WERI-Rb-1 (cell line): ENCODE measurements around the gene LMOD1.
A peak's percentile ranks its signal among the peaks of the same experiment; 100 is the strongest.

Source experiments
- DNase-seq: peaks from one replicate; pipeline ENCODE4 v3.0.0-alpha.2; 2020
- H3K27ac ChIP-seq: fragments of 250-450 bp; sonication (Bioruptor Pico); 2 replicates; pipeline ENCODE4 v1.5.1; 2020; ENCODE audit warnings: mild to moderate bottlenecking, moderate library complexity
- H3K27me3 ChIP-seq: fragments of 250-450 bp; sonication (Bioruptor Pico); 2 replicates; pipeline ENCODE4 v1.5.1; 2021; ENCODE audit warnings: mild to moderate bottlenecking, low read depth, moderate library complexity; ENCODE audit not compliant: insufficient read depth, severe bottlenecking
- H3K36me3 ChIP-seq: fragments of 250-450 bp; sonication (Bioruptor Pico); 2 replicates; pipeline ENCODE4 v1.5.1; 2020; ENCODE audit warnings: mild to moderate bottlenecking, moderate library complexity
- H3K4me3 ChIP-seq: 2 replicates; pipeline ENCODE4 v1.5.1; 2011; ENCODE audit warnings: low read depth, mild to moderate bottlenecking, control low read depth, low read length
- H3K9me3 ChIP-seq: fragments of 250-450 bp; sonication (Bioruptor Pico); 2 replicates; pipeline ENCODE4 v1.5.1; 2021; ENCODE audit warnings: mild to moderate bottlenecking, moderate library complexity; ENCODE audit not compliant: severe bottlenecking
- CTCF ChIP-seq: IDR thresholded peaks from 2 replicates; pipeline ENCODE4 v1.5.1; 2011; ENCODE audit warnings: low read depth, mild to moderate bottlenecking, control low read depth, inconsistent platforms, low read length

The LMOD1 gene

DNA sequence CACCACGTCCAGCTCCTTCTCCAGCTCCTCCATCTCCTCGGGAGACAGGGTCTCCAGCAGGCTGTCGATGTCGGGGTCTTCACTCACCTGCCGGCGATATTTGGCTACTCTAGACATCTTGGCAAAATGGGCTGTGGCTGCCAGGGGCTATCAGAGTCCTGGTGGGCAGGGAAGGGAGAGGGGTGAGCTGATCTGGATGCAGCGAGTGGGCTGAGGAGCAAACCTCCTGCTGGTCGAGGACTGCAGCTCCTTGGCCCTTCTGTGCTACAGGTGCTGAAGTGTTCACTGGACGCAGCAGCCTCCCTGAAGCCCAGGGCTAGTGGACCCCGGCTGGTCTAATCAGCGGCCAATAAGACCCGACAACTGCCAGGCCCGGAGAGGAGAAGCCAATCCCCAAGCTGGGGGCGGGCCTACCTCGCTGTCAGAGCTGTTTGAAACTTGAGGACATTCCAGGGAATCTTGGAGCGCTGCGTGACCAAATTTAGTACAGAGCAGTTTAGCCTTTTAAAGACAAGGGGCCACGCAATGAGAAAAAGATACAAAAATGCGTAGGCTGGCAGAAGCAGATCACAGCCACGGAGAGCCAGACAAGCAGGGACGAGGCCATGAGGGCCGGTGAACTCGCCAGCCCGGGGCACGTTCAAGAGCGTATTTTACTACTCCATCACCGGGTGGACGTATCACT lies at the start of gene LMOD1:
Gene LMOD1 (minus strand): TSS at position 325 of the 685 bp plus-strand sequence. CDS start 208 bp downstream, at position 117.
- peak; percentile 49 for TF ChIP-seq CTCF
- Histone ChIP-seq H3K4me3 (peak within 1 kb of the TSS; percentile 71), H3K36me3 (no peaks in the 10 kb centered on the region), H3K27ac (peak within 1 kb of the TSS; percentile 7), H3K27me3 (no peaks in the 10 kb centered on the region), H3K9me3 (no peaks in the 10 kb centered on the region)
- DNase-seq: peak; percentile 99

DNA sequence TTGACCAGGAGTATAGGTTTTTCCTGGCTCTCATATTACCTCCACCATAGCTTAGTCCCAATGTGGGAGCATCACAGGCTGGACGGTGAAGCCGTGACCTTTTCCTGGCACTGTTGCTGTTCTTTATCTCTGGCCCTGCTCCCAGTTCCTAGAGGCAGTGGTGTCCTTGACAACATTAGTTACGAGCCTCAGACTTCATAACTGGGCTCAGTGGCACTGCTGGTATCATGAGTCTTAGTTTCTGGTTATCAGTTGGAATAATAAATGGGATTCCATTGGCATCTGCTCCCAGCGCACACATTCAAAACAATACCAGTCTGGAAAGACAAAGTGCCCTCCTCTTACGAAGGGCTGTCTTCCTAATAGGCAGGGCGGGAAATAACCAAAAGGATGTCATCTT lies 44.1 kb upstream of the LMOD1 start:
- no peaks in the 10 kb centered on the region for H3K27me3 ChIP-seq
- no peak for DNase-seq
- H3K36me3 ChIP-seq: peaks cover 78% of the 10 kb centered on the region
- no peaks in the 10 kb centered on the region for H3K9me3 ChIP-seq
- no peak overlapping the region for H3K27ac ChIP-seq
- TF ChIP-seq CTCF: no peak
- H3K4me3 ChIP-seq: no peak overlapping the region

DNA sequence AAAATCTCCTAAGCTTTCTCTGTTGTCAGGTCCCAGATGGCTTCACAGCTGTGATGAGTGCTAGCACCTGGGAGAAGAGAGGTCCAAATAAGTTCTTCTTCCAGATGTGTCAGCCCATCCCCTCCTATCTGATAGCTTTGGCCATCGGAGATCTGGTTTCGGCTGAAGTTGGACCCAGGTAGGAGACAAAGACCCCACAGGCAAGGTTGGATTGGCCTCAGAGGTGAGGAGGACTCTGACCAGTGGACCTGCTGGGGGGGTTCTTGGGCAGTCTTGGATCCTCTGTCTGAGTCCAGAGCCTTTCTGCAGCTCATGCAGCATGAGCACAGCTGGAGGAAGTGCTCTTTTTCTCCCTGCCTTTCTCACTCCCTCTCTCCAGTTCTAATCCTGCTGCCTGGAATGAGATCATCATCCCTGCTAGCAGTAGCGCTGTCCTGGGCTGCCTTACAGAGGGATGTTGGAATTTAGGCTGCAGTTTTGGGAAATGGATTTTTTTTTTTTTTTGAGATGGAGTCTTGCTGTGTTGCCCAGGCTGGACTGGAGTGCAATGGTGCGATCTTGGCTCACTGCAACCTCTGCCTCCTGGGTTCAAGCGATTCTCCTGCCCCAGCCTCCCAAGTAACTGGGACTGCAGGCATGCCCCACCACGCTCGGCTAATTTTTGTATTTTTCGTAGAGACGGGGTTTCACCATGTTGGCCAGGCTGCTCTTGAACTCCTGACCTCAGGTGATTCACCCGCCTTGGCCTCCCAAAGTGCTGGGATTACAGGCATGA lies 43.2 kb upstream of the LMOD1 start:
- no peaks in the 10 kb centered on the region for H3K27me3 ChIP-seq
- H3K36me3 ChIP-seq: peaks cover 79% of the 10 kb centered on the region
- no peaks in the 10 kb centered on the region for H3K9me3 ChIP-seq
- no peak for DNase-seq
- H3K27ac ChIP-seq: no peak overlapping the region
- no peak for TF ChIP-seq CTCF
- no peak overlapping the region for H3K4me3 ChIP-seq

DNA sequence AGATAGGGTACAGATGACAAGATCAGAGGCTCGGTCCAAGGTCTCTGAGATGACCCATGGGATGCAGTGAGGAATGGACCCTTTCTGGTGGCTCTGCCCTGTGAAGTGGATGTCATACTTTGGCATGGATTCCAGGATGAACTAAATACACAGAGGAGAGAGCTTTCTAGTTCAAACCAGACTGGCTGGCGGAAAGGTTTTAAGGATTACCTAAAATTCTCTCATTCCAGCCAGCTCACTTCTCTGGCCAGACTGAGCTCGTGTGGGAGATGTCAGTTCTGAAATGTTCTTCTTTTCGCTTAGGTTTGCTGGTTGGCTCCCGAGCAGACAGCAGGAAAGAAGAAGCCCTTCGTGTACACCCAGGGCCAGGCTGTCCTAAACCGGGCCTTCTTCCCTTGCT lies 42.3 kb upstream of the LMOD1 start:
- peaks cover 78% of the 10 kb centered on the region for H3K36me3 ChIP-seq
- no peak for DNase-seq
- TF ChIP-seq CTCF: no peak
- H3K9me3 ChIP-seq: no peaks in the 10 kb centered on the region
- H3K27ac ChIP-seq: no peak overlapping the region
- H3K27me3 ChIP-seq: no peaks in the 10 kb centered on the region
- H3K4me3 ChIP-seq: no peak overlapping the region

- no peak overlapping the region for H3K27ac ChIP-seq
- TF ChIP-seq CTCF: no peak
- peaks cover 57% of the 10 kb centered on the region for H3K36me3 ChIP-seq
- DNase-seq: no peak
- H3K27me3 ChIP-seq: no peaks in the 10 kb centered on the region
- no peaks in the 10 kb centered on the region for H3K9me3 ChIP-seq
- no peak overlapping the region for H3K4me3 ChIP-seq
Measured at GRCh38 chr1:201985355-201985754, 39.0 kb upstream of the LMOD1 start.
